ENCODE measurements around the gene WRAP73.

Gene WRAP73

GRCh38 chr1:3610527-3611169 lies 39.3 kb downstream of the WRAP73 start:
- H3K27ac ChIP-seq (ENCODE audit: insufficient read depth, low read depth, low read length, poor library complexity, severe bottlenecking): no peak overlapping the region
- WGBS, 2 experiments: 4 to 6% methylated on average over 27 of the region's 27 CpGs
- no peaks in the 10 kb centered on the region for H3K9me3 ChIP-seq (ENCODE audit: control insufficient read depth, low read length)
- H3K27me3 ChIP-seq (ENCODE audit: control insufficient read depth, insufficient read depth, low read length, poor library complexity, severe bottlenecking): peaks cover 22% of the 10 kb centered on the region
- H3K36me3 ChIP-seq (ENCODE audit: control insufficient read depth, insufficient read depth, low read length): no peaks in the 10 kb centered on the region
- peak overlapping the region; percentile 59 for H3K4me3 ChIP-seq (ENCODE audit: insufficient read depth, low read depth, low read length)
- peaks cover 56% of the 10 kb centered on the region for H3K4me1 ChIP-seq (ENCODE audit: control insufficient read depth, insufficient read depth, low read length)

GRCh38 chr1:3609769-3610526 lies 40.0 kb downstream of the WRAP73 start:
- Histone ChIP-seq H3K4me3 (ENCODE audit: insufficient read depth, low read depth, low read length) (peak overlapping the region; percentile 59), H3K9me3 (ENCODE audit: control insufficient read depth, low read length) (no peaks in the 10 kb centered on the region), H3K4me1 (ENCODE audit: control insufficient read depth, insufficient read depth, low read length) (peaks cover 54% of the 10 kb centered on the region), H3K27ac (ENCODE audit: insufficient read depth, low read depth, low read length, poor library complexity, severe bottlenecking) (no peak overlapping the region), H3K27me3 (ENCODE audit: control insufficient read depth, insufficient read depth, low read length, poor library complexity, severe bottlenecking) (peaks cover 22% of the 10 kb centered on the region), H3K36me3 (ENCODE audit: control insufficient read depth, insufficient read depth, low read length) (no peaks in the 10 kb centered on the region)
- WGBS, 2 experiments: 53 to 54% methylated on average over 24 of the region's 24 CpGs

DNA sequence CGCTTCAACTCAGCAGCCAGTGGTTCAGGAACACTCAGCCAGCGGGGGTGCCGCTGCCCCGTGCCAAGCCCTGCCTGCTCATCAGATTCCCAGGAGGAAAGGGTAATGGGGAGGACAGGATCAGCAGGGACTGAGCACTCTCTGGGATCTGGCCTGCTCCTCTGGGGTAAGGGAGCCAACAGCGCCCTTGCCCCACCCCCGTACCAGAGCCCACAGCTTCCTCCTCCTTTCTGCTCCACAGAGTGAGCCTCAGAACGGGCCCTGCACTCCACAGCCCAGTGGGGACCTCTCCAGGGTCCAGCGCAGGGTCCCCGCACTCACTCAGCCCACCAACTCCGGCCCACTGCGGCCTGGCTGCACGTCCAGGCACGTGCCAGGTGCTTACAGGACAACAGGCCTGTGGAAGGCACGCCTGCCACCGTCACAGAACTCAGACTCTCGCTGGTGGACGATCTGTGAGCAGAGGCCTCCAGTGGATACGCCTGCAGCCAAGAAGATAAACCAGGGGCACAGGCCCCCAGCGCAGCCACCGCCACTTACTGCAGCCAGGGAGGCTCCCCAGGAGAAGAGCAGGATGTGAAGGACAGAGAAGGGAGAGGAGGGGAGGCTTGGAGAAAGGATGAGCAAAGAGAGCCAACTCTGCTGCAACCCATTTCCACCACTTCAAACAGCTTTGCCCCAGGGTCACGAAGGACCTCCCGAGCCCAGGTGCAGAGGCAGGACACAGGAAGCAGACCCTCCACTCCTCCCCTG lies 40.7 kb downstream of the WRAP73 start:
- H3K36me3 ChIP-seq (ENCODE audit: control insufficient read depth, insufficient read depth, low read length): no peaks in the 10 kb centered on the region
- H3K27me3 ChIP-seq (ENCODE audit: control insufficient read depth, insufficient read depth, low read length, poor library complexity, severe bottlenecking): peaks cover 22% of the 10 kb centered on the region
- no peak overlapping the region for H3K27ac ChIP-seq (ENCODE audit: insufficient read depth, low read depth, low read length, poor library complexity, severe bottlenecking)
- no peak overlapping the region for H3K4me3 ChIP-seq (ENCODE audit: insufficient read depth, low read depth, low read length)
- peaks cover 49% of the 10 kb centered on the region for H3K4me1 ChIP-seq (ENCODE audit: control insufficient read depth, insufficient read depth, low read length)
- no peaks in the 10 kb centered on the region for H3K9me3 ChIP-seq (ENCODE audit: control insufficient read depth, low read length)
- WGBS, 2 experiments: 81 to 82% methylated on average over 22 of the region's 22 CpGs

- H3K9me3 ChIP-seq (ENCODE audit: control insufficient read depth, low read length): no peaks in the 10 kb centered on the region
- WGBS, 2 experiments: 83% methylated on average over 7 of the region's 7 CpGs
- H3K4me1 ChIP-seq (ENCODE audit: control insufficient read depth, insufficient read depth, low read length): peaks cover 39% of the 10 kb centered on the region
- H3K27ac ChIP-seq (ENCODE audit: insufficient read depth, low read depth, low read length, poor library complexity, severe bottlenecking): no peak overlapping the region
- no peaks in the 10 kb centered on the region for H3K36me3 ChIP-seq (ENCODE audit: control insufficient read depth, insufficient read depth, low read length)
- peaks cover 19% of the 10 kb centered on the region for H3K27me3 ChIP-seq (ENCODE audit: control insufficient read depth, insufficient read depth, low read length, poor library complexity, severe bottlenecking)
- no peak overlapping the region for H3K4me3 ChIP-seq (ENCODE audit: insufficient read depth, low read depth, low read length)
Measured at GRCh38 chr1:3608154-3608553, 41.7 kb downstream of the WRAP73 start.

- Histone ChIP-seq H3K4me1 (ENCODE audit: control insufficient read depth, insufficient read depth, low read length) (peaks cover 37% of the 10 kb centered on the region), H3K9me3 (ENCODE audit: control insufficient read depth, low read length) (no peaks in the 10 kb centered on the region), H3K36me3 (ENCODE audit: control insufficient read depth, insufficient read depth, low read length) (no peaks in the 10 kb centered on the region), H3K27me3 (ENCODE audit: control insufficient read depth, insufficient read depth, low read length, poor library complexity, severe bottlenecking) (peaks cover 14% of the 10 kb centered on the region), H3K4me3 (ENCODE audit: insufficient read depth, low read depth, low read length) (no peak overlapping the region), H3K27ac (ENCODE audit: insufficient read depth, low read depth, low read length, poor library complexity, severe bottlenecking) (no peak overlapping the region)
- 71 to 75% methylated on average over 18 of the region's 18 CpGs for WGBS, 2 experiments
Measured at GRCh38 chr1:3607703-3608065, 42.2 kb downstream of the WRAP73 start.

DNA sequence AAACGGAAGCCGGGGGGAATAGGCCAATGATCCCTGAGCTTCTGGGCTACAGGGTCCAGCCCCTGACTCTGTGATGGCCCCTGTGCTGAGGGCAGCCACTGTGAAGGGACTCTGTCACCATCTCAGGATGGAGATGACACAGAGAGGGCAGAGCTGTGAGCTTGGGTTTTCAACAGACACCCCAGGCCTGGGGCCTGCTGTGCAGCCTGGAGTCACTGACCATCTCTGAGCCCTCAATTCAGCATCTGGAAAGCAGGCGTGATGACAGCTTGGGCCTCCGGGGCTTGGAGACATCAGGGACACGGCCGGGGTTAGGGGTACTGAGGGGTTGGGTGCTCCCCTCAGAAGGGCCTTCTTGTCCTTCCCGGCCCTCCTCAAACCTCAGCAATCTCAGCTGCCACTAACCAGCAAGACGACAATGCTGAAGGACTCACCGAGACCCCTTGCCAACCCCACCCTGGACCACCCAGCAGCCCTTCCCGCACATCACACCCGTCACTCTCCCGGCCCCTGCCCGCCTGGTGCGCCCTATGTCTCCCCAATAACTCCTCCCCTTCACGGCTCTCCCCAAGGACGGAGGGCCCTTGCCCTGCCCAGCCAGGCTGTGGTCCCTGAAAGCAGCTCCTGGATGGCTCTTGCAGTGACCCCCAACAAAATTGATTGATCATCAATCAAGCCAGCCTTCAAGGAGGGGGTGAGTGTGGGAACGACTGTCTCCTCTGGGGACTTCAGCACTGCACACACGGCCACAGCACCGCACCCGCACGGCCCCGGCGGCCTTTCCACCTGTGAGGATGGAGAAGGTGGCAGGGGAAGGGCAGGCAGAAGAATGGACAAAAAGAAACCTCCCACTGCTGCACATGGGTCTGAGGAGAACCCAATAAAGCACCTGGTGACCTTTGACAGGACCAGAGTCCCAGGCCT lies 42.9 kb downstream of the WRAP73 start:
- WGBS, 2 experiments: 88 to 89% methylated on average over 23 of the region's 23 CpGs
- Histone ChIP-seq H3K36me3 (ENCODE audit: control insufficient read depth, insufficient read depth, low read length) (no peaks in the 10 kb centered on the region), H3K4me1 (ENCODE audit: control insufficient read depth, insufficient read depth, low read length) (peaks cover 33% of the 10 kb centered on the region), H3K27ac (ENCODE audit: insufficient read depth, low read depth, low read length, poor library complexity, severe bottlenecking) (no peak overlapping the region), H3K27me3 (ENCODE audit: control insufficient read depth, insufficient read depth, low read length, poor library complexity, severe bottlenecking) (peaks cover 8% of the 10 kb centered on the region), H3K9me3 (ENCODE audit: control insufficient read depth, low read length) (no peaks in the 10 kb centered on the region), H3K4me3 (ENCODE audit: insufficient read depth, low read depth, low read length) (no peak overlapping the region)

DNA sequence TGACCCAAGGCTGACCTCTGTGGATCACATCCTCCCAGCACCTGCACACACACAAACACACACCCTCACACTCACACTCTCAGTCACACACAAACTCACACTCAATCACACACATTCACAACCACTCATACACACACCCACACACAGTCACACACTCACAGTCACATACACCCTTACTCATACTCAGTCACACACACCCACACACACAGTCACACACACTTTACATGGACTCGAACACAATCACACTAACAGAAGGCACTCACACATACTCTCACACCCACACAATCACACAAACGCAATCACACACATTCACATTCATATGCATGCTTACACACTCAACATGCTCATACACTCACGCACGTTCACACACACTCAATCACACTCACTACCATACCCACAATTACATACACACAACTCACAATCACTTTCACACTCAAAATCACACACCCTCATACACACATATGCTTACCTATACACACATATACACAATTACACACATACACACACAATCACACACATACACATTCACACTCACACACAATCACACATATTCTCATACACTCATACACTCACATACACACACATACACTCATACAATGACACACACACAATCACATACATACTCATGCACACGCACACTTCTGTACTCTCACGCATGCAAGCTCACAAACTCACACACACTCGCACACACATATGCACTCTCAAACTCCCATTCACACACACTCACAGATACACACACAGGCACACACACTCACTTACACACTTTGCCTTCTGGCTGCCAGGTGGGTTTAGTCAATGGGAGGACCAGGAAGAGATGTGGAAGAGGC lies 44.7 kb downstream of the WRAP73 start:
- Histone ChIP-seq H3K36me3 (ENCODE audit: control insufficient read depth, insufficient read depth, low read length) (no peaks in the 10 kb centered on the region), H3K4me1 (ENCODE audit: control insufficient read depth, insufficient read depth, low read length) (peaks cover 29% of the 10 kb centered on the region), H3K27ac (ENCODE audit: insufficient read depth, low read depth, low read length, poor library complexity, severe bottlenecking) (no peak overlapping the region), H3K4me3 (ENCODE audit: insufficient read depth, low read depth, low read length) (no peak overlapping the region), H3K27me3 (ENCODE audit: control insufficient read depth, insufficient read depth, low read length, poor library complexity, severe bottlenecking) (no peaks in the 10 kb centered on the region), H3K9me3 (ENCODE audit: control insufficient read depth, low read length) (no peaks in the 10 kb centered on the region)
- 85 to 89% methylated on average over 7 of the region's 7 CpGs for WGBS, 2 experiments

DNA sequence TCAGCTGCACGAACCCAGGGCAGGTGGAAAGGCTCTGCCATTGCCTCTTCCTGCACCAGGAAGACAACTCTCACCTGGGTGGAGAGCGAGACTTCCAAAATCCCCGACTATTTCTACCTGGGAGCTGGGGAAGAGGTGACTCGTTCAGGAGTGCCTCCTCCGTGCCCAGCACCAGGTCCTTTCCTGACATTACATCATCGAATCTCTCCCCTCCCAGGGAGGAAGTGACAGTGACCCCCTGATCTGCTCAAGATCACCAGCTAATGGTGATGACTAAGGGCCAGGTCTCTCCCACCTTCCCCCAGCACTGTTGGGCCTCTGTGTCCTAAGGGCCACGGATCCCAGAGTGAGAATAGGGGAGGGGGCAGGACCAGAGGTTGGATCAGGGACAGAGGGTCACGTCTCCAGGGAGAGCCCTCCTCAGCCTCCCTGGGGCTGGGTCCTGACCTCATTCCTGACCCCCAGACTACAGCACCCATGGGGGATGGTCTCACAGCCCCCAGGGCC lies 45.4 kb downstream of the WRAP73 start:
- H3K4me3 ChIP-seq (ENCODE audit: insufficient read depth, low read depth, low read length): no peak overlapping the region
- WGBS, 2 experiments: 92% methylated on average over 8 of the region's 8 CpGs
- H3K4me1 ChIP-seq (ENCODE audit: control insufficient read depth, insufficient read depth, low read length): peaks cover 26% of the 10 kb centered on the region
- H3K27me3 ChIP-seq (ENCODE audit: control insufficient read depth, insufficient read depth, low read length, poor library complexity, severe bottlenecking): no peaks in the 10 kb centered on the region
- H3K36me3 ChIP-seq (ENCODE audit: control insufficient read depth, insufficient read depth, low read length): no peaks in the 10 kb centered on the region
- H3K9me3 ChIP-seq (ENCODE audit: control insufficient read depth, low read length): no peaks in the 10 kb centered on the region
- H3K27ac ChIP-seq (ENCODE audit: insufficient read depth, low read depth, low read length, poor library complexity, severe bottlenecking): no peak overlapping the region
